HEK293T (cell line): ENCODE results near the gene DOCK2.

Experiments used
- BHLHE40 ChIP-seq: fragments of 450-650 bp; IDR thresholded peaks from 2 replicates; pipeline ENCODE4 v1.6.1; 2016; ENCODE audit warnings: mild to moderate bottlenecking, moderate library complexity, borderline replicate concordance
- CTBP1 ChIP-seq: fragments of 450-650 bp; IDR thresholded peaks from 2 replicates; pipeline ENCODE4 v1.6.1; 2016; ENCODE audit warnings: borderline replicate concordance
- FOXA1 ChIP-seq: fragments of 450-650 bp; IDR thresholded peaks from 2 replicates; pipeline ENCODE4 v1.6.1; 2016; ENCODE audit warnings: mild to moderate bottlenecking
- FOXM1 ChIP-seq: fragments of 450-650 bp; IDR thresholded peaks from 2 replicates; pipeline ENCODE4 v1.6.1; 2017; ENCODE audit warnings: mild to moderate bottlenecking, borderline replicate concordance
- SP1 ChIP-seq: fragments of 450-650 bp; IDR thresholded peaks from 2 replicates; pipeline ENCODE4 v1.6.1; 2017
- SUZ12 ChIP-seq: fragments of 450-650 bp; IDR thresholded peaks from 2 replicates; pipeline ENCODE4 v1.6.1; 2016; ENCODE audit warnings: mild to moderate bottlenecking
- ZNF384 ChIP-seq: fragments of 450-650 bp; IDR thresholded peaks from 2 replicates; pipeline ENCODE4 v1.6.1; 2016

GRCh38 chr5:169988947-169989346, 351.9 kb downstream of the DOCK2 start:
- TF ChIP-seq SP1 (no peak), BHLHE40 (no peak), SUZ12 (no peak), FOXA1 (no peak), ZNF384 (no peak), FOXM1 (no peak), CTBP1 (no peak)
